SK-N-MC (cell line): ENCODE results near the gene USP17L24.
"Not testable (repeated sequence)": the region's sequence is repeated elsewhere in the genome, so short reads cannot be mapped to it uniquely, and the experiment has no call there.

Experiments
- EZH2 ChIP-seq: fragments of 200-600 bp; sonication (generic); IDR thresholded peaks from one replicate; pipeline ENCODE4 v1.6.1; 2017; ENCODE audit warnings: antibody characterized with exemption
- POLR2AphosphoS5 ChIP-seq: IDR thresholded peaks from 2 replicates; pipeline ENCODE4 v1.6.1; 2012; ENCODE audit warnings: mild to moderate bottlenecking, low read depth, low read length, borderline replicate concordance

- TF ChIP-seq EZH2, POLR2AphosphoS5: not testable (repeated sequence)
Measured at GRCh38 chr4:9339103-9339502, 14.1 kb downstream of the USP17L24 start, which contains the start of gene USP17L5.
